ENCODE measurements around the gene USP9X.
"Not testable (repeated sequence)": the region's sequence is repeated elsewhere in the genome, so short reads cannot be mapped to it uniquely, and the experiment has no call there.

Gene USP9X

GRCh38 chrX:41198410-41198809, 113.2 kb downstream of the USP9X start:
- no peak for DNase-seq (ENCODE audit: low spot score)

GRCh38 chrX:41200785-41201184, 115.5 kb downstream of the USP9X start:
- DNase-seq (ENCODE audit: low spot score) = no peak

GRCh38 chrX:41209853-41210252, 124.6 kb downstream of the USP9X start:
- no peak for DNase-seq (ENCODE audit: low spot score)

- no peak for DNase-seq (ENCODE audit: low spot score)
These were observed 139.4 kb downstream of the USP9X start for GRCh38 chrX:41224605-41225004.

- DNase-seq (ENCODE audit: low spot score) = no peak
These were observed 148.7 kb downstream of the USP9X start for GRCh38 chrX:41233988-41234387.

GRCh38 chrX:41234471-41234870, 149.2 kb downstream of the USP9X start:
- not testable (repeated sequence) for DNase-seq (ENCODE audit: low spot score)

- no peak for DNase-seq (ENCODE audit: low spot score)
These were observed 149.7 kb downstream of the USP9X start for GRCh38 chrX:41234962-41235361.

GRCh38 chrX:41236629-41237028, 151.4 kb downstream of the USP9X start:
- no peak for DNase-seq (ENCODE audit: low spot score)

GRCh38 chrX:41240509-41240908, 155.3 kb downstream of the USP9X start:
- DNase-seq (ENCODE audit: low spot score) = no peak

GRCh38 chrX:41241962-41242361, 156.7 kb downstream of the USP9X start:
- DNase-seq (ENCODE audit: low spot score) = no peak

- no peak for DNase-seq (ENCODE audit: low spot score)
These were observed 160.4 kb downstream of the USP9X start for GRCh38 chrX:41245641-41246040.

GRCh38 chrX:41250867-41251266, 165.6 kb downstream of the USP9X start:
- no peak for DNase-seq (ENCODE audit: low spot score)

GRCh38 chrX:41257801-41258200, 172.6 kb downstream of the USP9X start:
- no peak for DNase-seq (ENCODE audit: low spot score)

- no peak for DNase-seq (ENCODE audit: low spot score)
These were observed 173.0 kb downstream of the USP9X start for GRCh38 chrX:41258226-41258625.

- DNase-seq (ENCODE audit: low spot score) = no peak
These were observed 173.6 kb downstream of the USP9X start for GRCh38 chrX:41258871-41259270.

GRCh38 chrX:41259516-41259915, 174.3 kb downstream of the USP9X start:
- DNase-seq (ENCODE audit: low spot score) = no peak

- DNase-seq (ENCODE audit: low spot score) = peak; percentile 82
These were observed 180.4 kb downstream of the USP9X start for GRCh38 chrX:41265615-41266014.

GRCh38 chrX:41273638-41274037, 188.4 kb downstream of the USP9X start:
- no peak for DNase-seq (ENCODE audit: low spot score)

- DNase-seq (ENCODE audit: low spot score) = peak; percentile 47
These were observed 190.7 kb downstream of the USP9X start for GRCh38 chrX:41275661-41276609.

GRCh38 chrX:41276661-41277506, 191.6 kb downstream of the USP9X start:
- DNase-seq (ENCODE audit: low spot score) = no peak

GRCh38 chrX:41282307-41282706, 197.1 kb downstream of the USP9X start:
- not testable (repeated sequence) for DNase-seq (ENCODE audit: low spot score)

GRCh38 chrX:41285928-41286327, 200.7 kb downstream of the USP9X start:
- DNase-seq (ENCODE audit: low spot score) = not testable (repeated sequence)
